Measurements from ENCODE around the gene BRD2. TPM values are rescaled to one million over a fixed set of nuclear protein-coding genes. Genes with fewer than 3 reads are reported as not detected.

Gene BRD2
- total RNA-seq, 1 donor from 2014 or later: 99.3 TPM

Other genes starting within 250 kb of the BRD2 start
- 0.80 TPM for gene HLA-DQA2, start 227.2 kb upstream of the BRD2 start, total RNA-seq
- gene HLA-DQB2, start 205.1 kb upstream of the BRD2 start, total RNA-seq: 0.64 TPM
- gene HLA-DOB, start 151.6 kb upstream of the BRD2 start, total RNA-seq: 0.52 TPM
- gene TAP2, start 129.9 kb upstream of the BRD2 start, total RNA-seq: 23.1 TPM
- 33.0 TPM for gene PSMB8, start 124.5 kb upstream of the BRD2 start, total RNA-seq
- 26.0 TPM for gene TAP1, start 114.9 kb upstream of the BRD2 start, total RNA-seq
- gene PSMB9, start 114.4 kb upstream of the BRD2 start, total RNA-seq: 11.7 TPM
- 5.5 TPM for gene HLA-DMB, start 27.6 kb upstream of the BRD2 start, total RNA-seq
- gene HLA-DMA, start 15.5 kb upstream of the BRD2 start, total RNA-seq: 16.2 TPM
- 1.4 TPM for gene HLA-DOA, start 41.0 kb downstream of the BRD2 start, total RNA-seq
- gene HLA-DPA1, start 105.1 kb downstream of the BRD2 start, total RNA-seq: 12.7 TPM
- 10.5 TPM for gene HLA-DPB1, start 107.4 kb downstream of the BRD2 start, total RNA-seq
- 0.32 TPM for gene COL11A2, start 223.9 kb downstream of the BRD2 start, total RNA-seq
- gene RXRB, start 232.1 kb downstream of the BRD2 start, total RNA-seq: 19.6 TPM
- gene SLC39A7, start 232.3 kb downstream of the BRD2 start, total RNA-seq: 31.1 TPM
- gene HSD17B8, start 236.1 kb downstream of the BRD2 start, total RNA-seq: 27.3 TPM
- gene RING1, start 239.9 kb downstream of the BRD2 start, total RNA-seq: 27.0 TPM

Data from esophagus mucosa (tissue), 1 donor.